Amygdala (tissue), 56 donors: ENCODE data around the gene ISM2.
"Not testable (repeated sequence)": the region's sequence is repeated elsewhere in the genome, so short reads cannot be mapped to it uniquely, and the experiment has no call there.

Experiments used
- DNase-seq, 56 donors: peaks; one replicate each; lab custom pipeline; 2025; lab: John Stamatoyannopoulos, UW

The ISM2 gene

GRCh38 chr14:77498120-77498979 is at the start of gene ISM2:
TSS of gene ISM2 (minus strand) at chr14:77498816. CDS start at chr14:77498793, 23 bp downstream.
- peak in 5 of 56 donors; percentile 6 to 15 (median 11) for DNase-seq

DNA sequence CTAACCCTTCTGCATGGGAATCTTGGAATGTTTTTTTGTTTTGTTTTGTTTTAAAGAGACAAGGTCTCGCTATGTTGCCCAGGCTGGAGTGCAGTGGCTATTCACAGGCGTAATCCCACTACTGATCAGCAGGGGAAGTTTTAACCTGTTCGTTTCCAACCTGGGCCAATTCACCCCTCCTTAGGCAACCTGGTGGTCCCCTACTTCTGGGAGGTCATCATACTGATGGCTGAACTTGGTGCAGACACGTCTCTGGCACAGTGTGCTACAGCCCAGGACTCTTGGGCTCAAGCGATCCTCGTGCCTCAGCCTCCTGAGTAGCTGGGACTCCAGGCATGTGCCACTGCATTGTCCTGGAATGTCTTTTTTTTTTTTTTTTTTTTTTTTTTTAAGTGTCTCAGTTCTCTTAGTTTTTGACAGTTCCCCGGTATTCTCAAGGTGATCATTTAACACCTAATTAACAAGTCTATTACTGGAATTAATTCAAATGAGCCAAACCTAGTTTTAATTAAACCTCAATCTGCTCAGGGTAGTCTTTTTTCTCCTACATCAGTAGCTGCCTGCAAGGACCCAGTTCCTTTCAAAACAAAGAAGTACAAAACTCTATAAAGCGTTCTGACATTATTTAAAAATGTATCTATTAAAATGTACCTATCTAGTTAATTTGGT is 49.0 kb upstream of the ISM2 start:
- no peak for DNase-seq

DNA sequence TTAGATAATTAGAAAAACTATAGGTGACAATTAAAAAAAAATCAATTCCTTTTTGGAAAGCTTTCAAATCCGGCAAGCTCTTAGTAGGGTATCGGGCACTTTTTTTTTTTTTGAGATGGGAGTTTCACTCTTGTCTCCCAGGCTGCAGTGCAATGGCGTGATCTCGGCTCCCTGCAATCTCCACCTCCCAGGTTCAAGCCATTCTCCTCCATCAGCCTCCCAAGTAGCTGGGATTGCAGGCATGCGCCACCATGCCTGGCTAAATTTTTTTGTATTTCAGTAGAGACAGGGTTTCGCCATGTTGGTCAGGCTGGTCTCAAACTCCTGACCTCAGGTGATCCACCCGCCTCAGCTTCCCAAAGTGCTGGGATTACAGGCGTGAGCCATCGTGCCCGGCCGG is 46.6 kb upstream of the ISM2 start:
- not testable (repeated sequence) for DNase-seq

DNA sequence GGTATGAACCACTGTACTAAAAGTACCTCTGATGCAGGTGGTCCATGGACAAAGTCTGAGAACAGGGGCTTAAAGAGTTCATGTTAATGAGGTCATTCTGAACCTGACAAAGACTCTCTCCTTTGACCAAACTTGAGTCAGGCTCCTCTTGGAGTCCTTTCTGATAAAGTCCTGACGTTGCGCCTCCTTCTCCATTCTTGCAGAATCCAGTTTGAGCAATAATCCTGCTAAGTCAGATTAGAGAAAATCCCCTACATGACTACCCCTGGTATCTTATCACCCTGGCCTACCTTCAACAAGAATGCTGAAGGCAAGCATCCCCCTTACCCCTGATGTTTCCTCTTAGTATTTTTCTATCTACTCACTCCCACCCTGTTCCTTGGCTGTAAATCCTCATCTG is 46.0 kb upstream of the ISM2 start:
- DNase-seq, result no peak

- DNase-seq, result no peak
These were observed 45.2 kb upstream of the ISM2 start for GRCh38 chr14:77543637-77544334.

GRCh38 chr14:77543240-77543551 is 44.6 kb upstream of the ISM2 start:
- no peak for DNase-seq

GRCh38 chr14:77542421-77543239 is 44.0 kb upstream of the ISM2 start:
- DNase-seq, result peak in 11 of 56 donors; percentile 5 to 43 (median 13)

DNA sequence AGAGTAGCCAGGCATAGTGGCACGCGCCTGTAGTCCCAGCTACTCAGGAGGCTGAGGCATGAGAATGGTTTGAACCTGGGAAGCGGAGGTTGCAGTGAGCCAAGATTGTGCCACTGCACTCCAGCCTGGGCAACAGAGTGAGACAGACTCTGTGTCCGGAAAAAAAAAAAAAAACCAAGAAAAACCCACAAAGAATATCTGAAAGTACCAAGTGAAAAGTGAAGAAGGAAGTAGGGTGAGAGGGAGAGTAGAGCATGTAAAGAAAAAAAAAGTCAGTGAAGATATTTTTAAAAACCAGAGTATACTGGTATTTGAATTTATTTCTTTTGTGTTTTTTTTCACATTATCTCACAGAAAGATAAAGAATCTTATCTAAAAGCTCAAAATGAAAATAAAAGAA is 43.3 kb upstream of the ISM2 start:
- DNase-seq, result no peak

DNA sequence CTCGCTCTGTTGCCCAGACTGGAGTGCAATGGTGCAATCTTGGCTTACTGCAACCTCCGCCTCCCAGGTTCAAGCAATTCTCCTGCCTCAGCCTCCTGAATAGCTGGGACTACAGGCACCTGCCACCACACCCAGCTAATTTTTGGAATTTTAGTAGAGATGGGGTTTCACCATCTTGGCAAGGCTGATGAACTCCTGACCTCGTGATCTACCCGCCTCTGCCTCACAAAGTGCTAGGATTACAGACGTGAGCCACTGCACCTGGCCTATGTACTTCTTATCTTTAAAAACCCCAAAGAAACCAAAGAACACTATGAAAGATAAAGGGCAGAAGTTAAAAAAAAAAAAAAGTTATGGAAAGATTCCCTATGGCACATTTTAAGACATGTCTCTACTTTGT is 38.3 kb upstream of the ISM2 start:
- DNase-seq, result not testable (repeated sequence)

DNA sequence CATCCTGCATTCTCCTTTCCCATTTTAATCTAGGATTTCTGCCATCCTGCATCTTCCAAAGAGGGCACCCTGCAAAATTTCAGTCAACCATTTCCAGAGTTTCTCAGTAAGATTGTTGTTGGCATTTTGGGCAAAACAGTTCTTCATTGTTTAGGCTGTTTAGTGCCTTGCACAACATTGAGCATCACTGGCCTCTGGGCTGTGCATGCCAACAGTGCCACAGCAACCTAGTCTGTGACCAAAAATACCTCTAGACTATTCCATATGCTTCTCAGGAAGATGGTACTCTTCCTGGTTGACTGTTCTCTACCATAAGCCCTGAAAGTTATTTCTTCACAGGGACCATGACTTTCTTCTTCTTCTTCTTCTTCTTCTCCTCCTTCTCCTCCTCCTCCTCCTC is 32.5 kb upstream of the ISM2 start:
- no peak for DNase-seq

- DNase-seq, result no peak
These were observed 31.3 kb upstream of the ISM2 start for GRCh38 chr14:77529963-77530362.

DNA sequence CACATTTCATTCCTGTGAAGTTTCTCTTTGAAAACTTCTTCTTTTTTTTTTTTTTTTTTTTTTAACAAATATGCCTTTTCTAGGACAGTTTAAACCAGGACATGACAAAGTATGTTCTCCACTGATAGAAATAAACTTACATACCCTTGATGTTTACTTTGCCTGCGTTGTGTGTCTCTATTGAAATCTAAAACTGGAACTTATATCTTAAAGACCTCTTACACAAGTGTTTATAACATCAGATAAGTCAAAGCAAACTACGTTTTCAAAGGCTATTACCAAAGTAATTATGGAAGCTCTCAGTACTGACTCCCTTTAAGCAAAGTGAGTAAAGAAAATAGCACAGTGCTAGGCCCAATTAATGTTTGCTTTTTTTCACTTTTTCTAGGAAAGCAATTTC is 30.6 kb upstream of the ISM2 start:
- no peak for DNase-seq

DNA sequence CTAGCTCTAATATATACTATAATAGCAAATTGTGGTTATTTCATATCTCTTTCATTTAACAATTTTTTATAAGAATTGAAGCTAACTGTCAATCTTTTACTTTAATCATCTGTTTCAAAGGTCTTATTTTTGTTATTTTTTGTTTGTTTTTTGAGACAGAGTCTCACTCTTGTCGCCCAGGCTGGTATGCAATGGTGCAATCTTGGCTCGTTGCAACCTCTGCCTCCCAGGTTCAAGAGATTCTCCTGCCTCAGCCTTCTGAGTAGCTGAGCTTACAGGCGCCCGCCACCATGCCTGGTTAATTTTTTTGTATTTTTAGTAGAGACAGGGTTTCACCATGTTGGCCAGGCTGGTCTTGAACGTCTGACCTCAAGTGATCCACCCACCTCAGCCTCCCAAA is 30.1 kb upstream of the ISM2 start:
- DNase-seq, result not testable (repeated sequence)

DNA sequence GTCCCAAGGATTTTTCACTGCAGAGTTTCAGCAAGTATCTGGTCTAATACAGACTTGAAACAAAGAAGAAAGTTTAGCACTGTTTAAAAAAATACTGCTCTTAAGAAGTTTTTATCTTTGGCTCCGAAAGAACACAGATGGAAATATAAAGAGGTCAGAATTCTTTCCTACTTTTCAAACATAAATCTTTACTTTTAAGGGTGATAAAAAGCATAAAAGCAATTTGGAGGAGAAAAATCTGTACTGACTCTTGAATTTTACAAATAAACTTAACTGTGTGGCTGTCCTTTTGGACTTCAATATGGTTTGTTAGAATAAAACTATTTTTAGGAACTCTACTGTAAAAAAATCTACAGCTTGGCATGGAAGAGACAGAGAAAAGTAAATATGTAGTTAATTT is 27.6 kb upstream of the ISM2 start:
- no peak for DNase-seq

- no peak for DNase-seq
These were observed 25.9 kb upstream of the ISM2 start for GRCh38 chr14:77524536-77524935.

DNA sequence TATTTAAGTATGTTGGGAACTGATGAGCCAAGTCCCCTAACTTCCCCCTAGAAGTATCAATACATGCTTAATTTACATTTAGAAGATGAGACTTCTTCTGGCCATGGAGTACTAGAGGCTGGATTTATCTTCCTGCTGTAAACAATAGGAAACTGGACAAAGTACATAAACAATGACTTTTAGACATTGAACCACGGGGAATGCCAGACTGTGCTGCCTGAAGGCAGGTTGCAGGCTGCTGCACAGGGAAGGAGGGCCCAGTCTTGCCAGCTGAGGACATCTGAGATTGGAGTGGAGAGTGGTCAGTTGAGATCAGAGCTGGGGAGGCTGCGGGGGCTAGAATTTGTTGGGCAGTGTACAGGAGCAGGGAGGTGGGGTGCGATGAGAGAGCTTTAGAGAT is 24.5 kb upstream of the ISM2 start:
- no peak for DNase-seq

DNA sequence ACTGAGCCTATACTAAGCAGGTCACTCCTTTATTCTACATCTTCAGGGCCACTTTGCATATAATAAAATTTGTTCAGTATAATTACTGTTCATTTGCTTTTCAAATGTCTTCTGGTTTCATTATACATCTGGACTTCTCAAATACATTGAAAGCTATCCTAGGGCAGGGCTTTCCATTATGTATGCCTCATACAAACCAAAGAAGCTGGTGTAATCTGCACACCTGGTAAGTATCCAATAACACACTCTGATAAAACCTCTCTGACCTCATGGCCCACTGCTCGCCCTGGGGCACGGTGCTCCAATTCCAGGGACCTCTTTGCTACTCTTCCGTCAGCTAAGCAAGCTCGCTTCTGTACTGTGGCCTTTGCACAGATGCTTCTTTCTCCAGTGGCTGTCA is 21.9 kb upstream of the ISM2 start:
- no peak for DNase-seq

DNA sequence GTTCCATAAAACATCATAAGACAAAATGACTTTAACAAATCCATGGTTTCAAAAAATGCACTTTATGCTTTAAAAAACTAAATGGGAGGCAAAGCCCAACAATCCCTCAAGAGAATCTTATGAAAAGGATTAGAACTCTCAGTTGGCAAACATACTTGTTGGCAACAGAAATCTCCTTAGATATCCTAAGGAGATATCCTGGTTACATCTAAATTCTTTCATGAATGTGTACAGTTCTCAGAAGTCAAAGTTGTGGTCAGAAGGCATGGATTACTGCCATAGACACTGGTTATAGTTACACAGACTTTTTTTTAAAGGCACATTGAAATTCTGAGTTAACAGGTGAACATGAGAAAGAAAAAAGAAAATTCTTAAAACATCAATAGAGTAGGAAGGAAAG is 17.5 kb upstream of the ISM2 start:
- DNase-seq, result no peak

- DNase-seq, result no peak
These were observed 13.0 kb upstream of the ISM2 start for GRCh38 chr14:77511486-77512162.

- no peak for DNase-seq
These were observed 10.8 kb upstream of the ISM2 start for GRCh38 chr14:77509366-77509765.
